Neural cell (in vitro differentiated cells): ENCODE data around the gene MSH2. TPM values are rescaled to one million over a fixed set of nuclear protein-coding genes. Genes with fewer than 3 reads are reported as not detected.

Experiments
- H2AFZ ChIP-seq: fragments of 200-600, 300-800 bp; sonication (generic), shearing (Covaris generic); 2 replicates; pipeline ENCODE4 v1.6.0; 2014; ENCODE audit warnings: low read depth, mild to moderate bottlenecking, antibody characterized with exemption, low read length, moderate library complexity
- H3F3A ChIP-seq: fragments of 200-600 bp; shearing (Covaris generic); 2 replicates; pipeline ENCODE4 v1.6.1; 2016; ENCODE audit warnings: mild to moderate bottlenecking, moderate library complexity, mixed read lengths, antibody characterized with exemption, low read length; ENCODE audit not compliant: insufficient read depth, poor library complexity, severe bottlenecking
- H3K27ac ChIP-seq: fragments of 200-600, 300-800 bp; sonication (generic), shearing (Covaris generic); 2 replicates; pipeline ENCODE4 v1.5.1; 2014; ENCODE audit warnings: mild to moderate bottlenecking, low read length, moderate library complexity
- H3K27me3 ChIP-seq: fragments of 300-800, 200-600 bp; sonication (generic), shearing (Covaris generic); 2 replicates; pipeline ENCODE4 v1.6.0; 2014; ENCODE audit warnings: mild to moderate bottlenecking, low read depth, low read length, moderate library complexity; ENCODE audit not compliant: insufficient read depth
- H3K36me3 ChIP-seq: fragments of 300-800, 200-600 bp; sonication (generic), shearing (Covaris generic); 2 replicates; pipeline ENCODE4 v1.5.1; 2014; ENCODE audit warnings: mild to moderate bottlenecking, antibody characterized with exemption, low read length, moderate library complexity; ENCODE audit not compliant: insufficient read depth
- H3K4me2 ChIP-seq: fragments of 300-800, 200-600 bp; sonication (generic), shearing (Covaris generic); 2 replicates; pipeline ENCODE4 v1.6.0; 2014; ENCODE audit warnings: mild to moderate bottlenecking, low read length
- H3K4me3 ChIP-seq: fragments of 300-800, 200-600 bp; sonication (generic), shearing (Covaris generic); 2 replicates; pipeline ENCODE4 v1.5.1; 2014; ENCODE audit warnings: mild to moderate bottlenecking, low read length, moderate library complexity
- H3K79me2 ChIP-seq: fragments of 200-600 bp; shearing (Covaris generic); replicated peaks from 2 replicates; pipeline ENCODE4 v1.6.0; 2014; ENCODE audit warnings: mild to moderate bottlenecking, low read length, moderate library complexity; ENCODE audit not compliant: insufficient read depth
- H3K9ac ChIP-seq: fragments of 300-800, 200-600 bp; sonication (generic), shearing (Covaris generic); 2 replicates; pipeline ENCODE4 v1.6.1; 2016; ENCODE audit warnings: mild to moderate bottlenecking, low read length, mixed read lengths
- H3K9me2 ChIP-seq: fragments of 200-600 bp; shearing (Covaris generic); 2 replicates; pipeline ENCODE4 v1.6.1; 2016; ENCODE audit warnings: mild to moderate bottlenecking, low read length, mixed read lengths; ENCODE audit not compliant: insufficient read depth
- H3K9me3 ChIP-seq: fragments of 200-600, 300-800 bp; sonication (generic), shearing (Covaris generic); 2 replicates; pipeline ENCODE4 v1.6.1; 2016; ENCODE audit warnings: mild to moderate bottlenecking, mixed run types, low read length, moderate library complexity, mixed read lengths
- H4K20me1 ChIP-seq: fragments of 200-600 bp; shearing (Covaris generic); 2 replicates; pipeline ENCODE4 v1.6.1; 2016; ENCODE audit warnings: mild to moderate bottlenecking, mixed run types; ENCODE audit not compliant: insufficient read depth
- CTCF ChIP-seq: fragments of 450-650 bp; IDR thresholded peaks from 2 replicates; pipeline ENCODE4 v1.5.1; 2014; ENCODE audit warnings: antibody characterized with exemption, mild to moderate bottlenecking, moderate library complexity; ENCODE audit not compliant: poor library complexity, severe bottlenecking
- EP300 ChIP-seq: fragments of 450-650 bp; conservative IDR thresholded peaks from 2 replicates; pipeline ENCODE4 v1.6.1; 2014; ENCODE audit warnings: antibody characterized with exemption, mild to moderate bottlenecking, moderate library complexity; ENCODE audit not compliant: poor library complexity, severe bottlenecking
- EZH2 ChIP-seq: fragments of 200-600, 300-800 bp; shearing (Covaris generic), sonication (generic); IDR thresholded peaks from 2 replicates; pipeline ENCODE4 v1.6.1; 2014; ENCODE audit warnings: antibody characterized with exemption, low read length, borderline replicate concordance, mild to moderate bottlenecking; ENCODE audit not compliant: insufficient read depth, poor library complexity, severe bottlenecking
- MXI1 ChIP-seq: fragments of 450-650 bp; conservative IDR thresholded peaks from 2 replicates; pipeline ENCODE4 v1.6.1; 2014; ENCODE audit warnings: antibody characterized with exemption, mild to moderate bottlenecking; ENCODE audit not compliant: poor library complexity, severe bottlenecking
- POLR2AphosphoS5 ChIP-seq: IDR thresholded peaks from 2 replicates; pipeline ENCODE4 v1.6.1; 2012
- RAD21 ChIP-seq: fragments of 450-650 bp; conservative IDR thresholded peaks from 2 replicates; pipeline ENCODE4 v1.6.1; 2014; ENCODE audit warnings: antibody characterized with exemption, mild to moderate bottlenecking, moderate library complexity
- REST ChIP-seq: IDR thresholded peaks from 2 replicates; pipeline ENCODE4 v1.6.1; 2012; ENCODE audit warnings: borderline replicate concordance
- SMC3 ChIP-seq: fragments of 450-650 bp; conservative IDR thresholded peaks from 2 replicates; pipeline ENCODE4 v1.6.1; 2014; ENCODE audit warnings: antibody characterized with exemption, mild to moderate bottlenecking, moderate library complexity; ENCODE audit not compliant: poor library complexity
- TAF1 ChIP-seq: IDR thresholded peaks from 2 replicates; pipeline ENCODE4 v1.6.1; 2012; ENCODE audit warnings: low read depth
- polyA plus RNA-seq: library from polyadenylated mRNA; depleted of rRNA; stranded (reverse); fragments of >200 nt; gene quantifications from 2 replicates; pipeline ENCODE4 v1.2.3, GENCODE V29; 2014

Gene MSH2
- polyA plus RNA-seq, 1 donor from 2014 or later = 105 TPM

GRCh38 chr2:47460766-47461165 lies 57.8 kb downstream of the MSH2 start:
- peaks cover 9% of the 10 kb centered on the region for H3K36me3 ChIP-seq
- no peaks in the 10 kb centered on the region for H3K9me3 ChIP-seq
- H3K4me2 ChIP-seq = no peak overlapping the region
- no peak overlapping the region for H3K27ac ChIP-seq
- H3F3A ChIP-seq = no peaks in the 10 kb centered on the region
- H3K27me3 ChIP-seq = no peaks in the 10 kb centered on the region
- H3K9me2 ChIP-seq = no peaks in the 10 kb centered on the region
- no peak overlapping the region for H3K4me3 ChIP-seq
- H3K9ac ChIP-seq = no peak overlapping the region
- H3K79me2 ChIP-seq = no peaks in the 10 kb centered on the region
- no peak overlapping the region for H2AFZ ChIP-seq
- H4K20me1 ChIP-seq = no peaks in the 10 kb centered on the region
- TF ChIP-seq EP300 = no peak
- no peak for TF ChIP-seq CTCF
- no peak for TF ChIP-seq RAD21
- TF ChIP-seq EZH2 = no peak
- TF ChIP-seq SMC3 = no peak
- TF ChIP-seq MXI1 = no peak
- TF ChIP-seq TAF1 = no peak
- TF ChIP-seq POLR2AphosphoS5 = no peak
- TF ChIP-seq REST = no peak

- H3K9me2 ChIP-seq = no peaks in the 10 kb centered on the region
- H3K36me3 ChIP-seq = peaks cover 6% of the 10 kb centered on the region
- H3K9me3 ChIP-seq = no peaks in the 10 kb centered on the region
- H3K4me3 ChIP-seq = no peak overlapping the region
- H3K27me3 ChIP-seq = no peaks in the 10 kb centered on the region
- TF ChIP-seq EP300 = no peak
- no peak for TF ChIP-seq CTCF
- H3F3A ChIP-seq = no peaks in the 10 kb centered on the region
- no peaks in the 10 kb centered on the region for H4K20me1 ChIP-seq
- no peaks in the 10 kb centered on the region for H3K79me2 ChIP-seq
- H3K9ac ChIP-seq = no peak overlapping the region
- H3K27ac ChIP-seq = no peak overlapping the region
- H2AFZ ChIP-seq = no peak overlapping the region
- no peak overlapping the region for H3K4me2 ChIP-seq
Observed at GRCh38 chr2:47471429-47472116, 68.6 kb downstream of the MSH2 start.
